ENCODE data around the gene S100A16. TPM values are rescaled to one million over a fixed set of nuclear protein-coding genes. Genes with fewer than 3 reads are reported as not detected.

Gene S100A16
- total and polyA plus RNA-seq, 9 of the 15 experiments (the other 6 are each of a cell fraction or from before 2014, with no cell fraction given) = 1.6 to 6.9 (median 4.3) TPM

DNA sequence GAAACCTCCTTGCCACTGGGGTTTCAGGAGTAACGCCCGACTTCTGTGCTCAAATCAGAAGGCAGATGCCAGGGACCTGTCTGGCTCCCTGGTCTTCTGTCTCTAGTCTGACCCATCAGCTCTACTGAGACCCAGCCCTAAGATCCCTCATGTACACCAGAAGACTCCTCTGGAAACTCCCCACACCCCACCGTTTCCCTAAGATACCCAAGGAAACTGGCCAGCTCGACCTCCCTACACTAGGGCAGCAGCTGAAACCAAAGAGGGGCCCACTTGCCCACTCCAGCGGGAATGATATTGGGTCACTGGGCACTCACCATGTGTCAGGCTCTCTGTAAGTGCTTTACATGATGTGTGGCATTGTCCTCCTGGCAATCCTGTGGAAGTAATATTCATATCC, 469 bp upstream of the S100A16 start (continued):
- TF ChIP-seq, protein P1, sequence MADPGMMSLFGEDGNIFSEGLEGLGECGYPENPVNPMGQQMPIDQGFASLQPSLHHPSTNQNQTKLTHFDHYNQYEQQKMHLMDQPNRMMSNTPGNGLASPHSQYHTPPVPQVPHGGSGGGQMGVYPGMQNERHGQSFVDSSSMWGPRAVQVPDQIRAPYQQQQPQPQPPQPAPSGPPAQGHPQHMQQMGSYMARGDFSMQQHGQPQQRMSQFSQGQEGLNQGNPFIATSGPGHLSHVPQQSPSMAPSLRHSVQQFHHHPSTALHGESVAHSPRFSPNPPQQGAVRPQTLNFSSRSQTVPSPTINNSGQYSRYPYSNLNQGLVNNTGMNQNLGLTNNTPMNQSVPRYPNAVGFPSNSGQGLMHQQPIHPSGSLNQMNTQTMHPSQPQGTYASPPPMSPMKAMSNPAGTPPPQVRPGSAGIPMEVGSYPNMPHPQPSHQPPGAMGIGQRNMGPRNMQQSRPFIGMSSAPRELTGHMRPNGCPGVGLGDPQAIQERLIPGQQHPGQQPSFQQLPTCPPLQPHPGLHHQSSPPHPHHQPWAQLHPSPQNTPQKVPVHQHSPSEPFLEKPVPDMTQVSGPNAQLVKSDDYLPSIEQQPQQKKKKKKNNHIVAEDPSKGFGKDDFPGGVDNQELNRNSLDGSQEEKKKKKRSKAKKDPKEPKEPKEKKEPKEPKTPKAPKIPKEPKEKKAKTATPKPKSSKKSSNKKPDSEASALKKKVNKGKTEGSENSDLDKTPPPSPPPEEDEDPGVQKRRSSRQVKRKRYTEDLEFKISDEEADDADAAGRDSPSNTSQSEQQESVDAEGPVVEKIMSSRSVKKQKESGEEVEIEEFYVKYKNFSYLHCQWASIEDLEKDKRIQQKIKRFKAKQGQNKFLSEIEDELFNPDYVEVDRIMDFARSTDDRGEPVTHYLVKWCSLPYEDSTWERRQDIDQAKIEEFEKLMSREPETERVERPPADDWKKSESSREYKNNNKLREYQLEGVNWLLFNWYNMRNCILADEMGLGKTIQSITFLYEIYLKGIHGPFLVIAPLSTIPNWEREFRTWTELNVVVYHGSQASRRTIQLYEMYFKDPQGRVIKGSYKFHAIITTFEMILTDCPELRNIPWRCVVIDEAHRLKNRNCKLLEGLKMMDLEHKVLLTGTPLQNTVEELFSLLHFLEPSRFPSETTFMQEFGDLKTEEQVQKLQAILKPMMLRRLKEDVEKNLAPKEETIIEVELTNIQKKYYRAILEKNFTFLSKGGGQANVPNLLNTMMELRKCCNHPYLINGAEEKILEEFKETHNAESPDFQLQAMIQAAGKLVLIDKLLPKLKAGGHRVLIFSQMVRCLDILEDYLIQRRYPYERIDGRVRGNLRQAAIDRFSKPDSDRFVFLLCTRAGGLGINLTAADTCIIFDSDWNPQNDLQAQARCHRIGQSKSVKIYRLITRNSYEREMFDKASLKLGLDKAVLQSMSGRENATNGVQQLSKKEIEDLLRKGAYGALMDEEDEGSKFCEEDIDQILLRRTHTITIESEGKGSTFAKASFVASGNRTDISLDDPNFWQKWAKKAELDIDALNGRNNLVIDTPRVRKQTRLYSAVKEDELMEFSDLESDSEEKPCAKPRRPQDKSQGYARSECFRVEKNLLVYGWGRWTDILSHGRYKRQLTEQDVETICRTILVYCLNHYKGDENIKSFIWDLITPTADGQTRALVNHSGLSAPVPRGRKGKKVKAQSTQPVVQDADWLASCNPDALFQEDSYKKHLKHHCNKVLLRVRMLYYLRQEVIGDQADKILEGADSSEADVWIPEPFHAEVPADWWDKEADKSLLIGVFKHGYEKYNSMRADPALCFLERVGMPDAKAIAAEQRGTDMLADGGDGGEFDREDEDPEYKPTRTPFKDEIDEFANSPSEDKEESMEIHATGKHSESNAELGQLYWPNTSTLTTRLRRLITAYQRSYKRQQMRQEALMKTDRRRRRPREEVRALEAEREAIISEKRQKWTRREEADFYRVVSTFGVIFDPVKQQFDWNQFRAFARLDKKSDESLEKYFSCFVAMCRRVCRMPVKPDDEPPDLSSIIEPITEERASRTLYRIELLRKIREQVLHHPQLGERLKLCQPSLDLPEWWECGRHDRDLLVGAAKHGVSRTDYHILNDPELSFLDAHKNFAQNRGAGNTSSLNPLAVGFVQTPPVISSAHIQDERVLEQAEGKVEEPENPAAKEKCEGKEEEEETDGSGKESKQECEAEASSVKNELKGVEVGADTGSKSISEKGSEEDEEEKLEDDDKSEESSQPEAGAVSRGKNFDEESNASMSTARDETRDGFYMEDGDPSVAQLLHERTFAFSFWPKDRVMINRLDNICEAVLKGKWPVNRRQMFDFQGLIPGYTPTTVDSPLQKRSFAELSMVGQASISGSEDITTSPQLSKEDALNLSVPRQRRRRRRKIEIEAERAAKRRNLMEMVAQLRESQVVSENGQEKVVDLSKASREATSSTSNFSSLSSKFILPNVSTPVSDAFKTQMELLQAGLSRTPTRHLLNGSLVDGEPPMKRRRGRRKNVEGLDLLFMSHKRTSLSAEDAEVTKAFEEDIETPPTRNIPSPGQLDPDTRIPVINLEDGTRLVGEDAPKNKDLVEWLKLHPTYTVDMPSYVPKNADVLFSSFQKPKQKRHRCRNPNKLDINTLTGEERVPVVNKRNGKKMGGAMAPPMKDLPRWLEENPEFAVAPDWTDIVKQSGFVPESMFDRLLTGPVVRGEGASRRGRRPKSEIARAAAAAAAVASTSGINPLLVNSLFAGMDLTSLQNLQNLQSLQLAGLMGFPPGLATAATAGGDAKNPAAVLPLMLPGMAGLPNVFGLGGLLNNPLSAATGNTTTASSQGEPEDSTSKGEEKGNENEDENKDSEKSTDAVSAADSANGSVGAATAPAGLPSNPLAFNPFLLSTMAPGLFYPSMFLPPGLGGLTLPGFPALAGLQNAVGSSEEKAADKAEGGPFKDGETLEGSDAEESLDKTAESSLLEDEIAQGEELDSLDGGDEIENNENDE (IDR thresholded peaks at IDR 0.05; ENCODE audit: low read depth, low read length) = no peak
- no peak for TF ChIP-seq BACH1 (tag; IDR thresholded peaks at IDR 0.05)
- no peak for TF ChIP-seq POLR2AphosphoS5 (IDR thresholded peaks at IDR 0.05; ENCODE audit: control insufficient read depth, insufficient read depth, low read depth, low read length)
- TF ChIP-seq, protein P2, sequence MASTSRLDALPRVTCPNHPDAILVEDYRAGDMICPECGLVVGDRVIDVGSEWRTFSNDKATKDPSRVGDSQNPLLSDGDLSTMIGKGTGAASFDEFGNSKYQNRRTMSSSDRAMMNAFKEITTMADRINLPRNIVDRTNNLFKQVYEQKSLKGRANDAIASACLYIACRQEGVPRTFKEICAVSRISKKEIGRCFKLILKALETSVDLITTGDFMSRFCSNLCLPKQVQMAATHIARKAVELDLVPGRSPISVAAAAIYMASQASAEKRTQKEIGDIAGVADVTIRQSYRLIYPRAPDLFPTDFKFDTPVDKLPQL (IDR thresholded peaks at IDR 0.05; ENCODE audit: extremely low read depth, insufficient read length) = no peak
- TF ChIP-seq BMI1 (IDR thresholded peaks at IDR 0.05; ENCODE audit: low read length) = no peak
- no peak for TF ChIP-seq FOXA3 (CRISPR knock-in tag; conservative IDR thresholded peaks at IDR 0.05 in 1 of 2, IDR thresholded peaks at IDR 0.05 in 1 of 2)
- no peak for TF ChIP-seq EP400 (IDR thresholded peaks at IDR 0.05)
- TF ChIP-seq, protein P3, sequence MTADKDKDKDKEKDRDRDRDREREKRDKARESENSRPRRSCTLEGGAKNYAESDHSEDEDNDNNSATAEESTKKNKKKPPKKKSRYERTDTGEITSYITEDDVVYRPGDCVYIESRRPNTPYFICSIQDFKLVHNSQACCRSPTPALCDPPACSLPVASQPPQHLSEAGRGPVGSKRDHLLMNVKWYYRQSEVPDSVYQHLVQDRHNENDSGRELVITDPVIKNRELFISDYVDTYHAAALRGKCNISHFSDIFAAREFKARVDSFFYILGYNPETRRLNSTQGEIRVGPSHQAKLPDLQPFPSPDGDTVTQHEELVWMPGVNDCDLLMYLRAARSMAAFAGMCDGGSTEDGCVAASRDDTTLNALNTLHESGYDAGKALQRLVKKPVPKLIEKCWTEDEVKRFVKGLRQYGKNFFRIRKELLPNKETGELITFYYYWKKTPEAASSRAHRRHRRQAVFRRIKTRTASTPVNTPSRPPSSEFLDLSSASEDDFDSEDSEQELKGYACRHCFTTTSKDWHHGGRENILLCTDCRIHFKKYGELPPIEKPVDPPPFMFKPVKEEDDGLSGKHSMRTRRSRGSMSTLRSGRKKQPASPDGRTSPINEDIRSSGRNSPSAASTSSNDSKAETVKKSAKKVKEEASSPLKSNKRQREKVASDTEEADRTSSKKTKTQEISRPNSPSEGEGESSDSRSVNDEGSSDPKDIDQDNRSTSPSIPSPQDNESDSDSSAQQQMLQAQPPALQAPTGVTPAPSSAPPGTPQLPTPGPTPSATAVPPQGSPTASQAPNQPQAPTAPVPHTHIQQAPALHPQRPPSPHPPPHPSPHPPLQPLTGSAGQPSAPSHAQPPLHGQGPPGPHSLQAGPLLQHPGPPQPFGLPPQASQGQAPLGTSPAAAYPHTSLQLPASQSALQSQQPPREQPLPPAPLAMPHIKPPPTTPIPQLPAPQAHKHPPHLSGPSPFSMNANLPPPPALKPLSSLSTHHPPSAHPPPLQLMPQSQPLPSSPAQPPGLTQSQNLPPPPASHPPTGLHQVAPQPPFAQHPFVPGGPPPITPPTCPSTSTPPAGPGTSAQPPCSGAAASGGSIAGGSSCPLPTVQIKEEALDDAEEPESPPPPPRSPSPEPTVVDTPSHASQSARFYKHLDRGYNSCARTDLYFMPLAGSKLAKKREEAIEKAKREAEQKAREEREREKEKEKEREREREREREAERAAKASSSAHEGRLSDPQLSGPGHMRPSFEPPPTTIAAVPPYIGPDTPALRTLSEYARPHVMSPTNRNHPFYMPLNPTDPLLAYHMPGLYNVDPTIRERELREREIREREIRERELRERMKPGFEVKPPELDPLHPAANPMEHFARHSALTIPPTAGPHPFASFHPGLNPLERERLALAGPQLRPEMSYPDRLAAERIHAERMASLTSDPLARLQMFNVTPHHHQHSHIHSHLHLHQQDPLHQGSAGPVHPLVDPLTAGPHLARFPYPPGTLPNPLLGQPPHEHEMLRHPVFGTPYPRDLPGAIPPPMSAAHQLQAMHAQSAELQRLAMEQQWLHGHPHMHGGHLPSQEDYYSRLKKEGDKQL (CRISPR knock-in tag; IDR thresholded peaks at IDR 0.05; ENCODE audit: borderline replicate concordance) = no peak
- TF ChIP-seq POLR2H (tag; IDR thresholded peaks at IDR 0.05; ENCODE audit: low read depth) = no peak

Measured in K562 (cell line).